Smooth muscle cell (in vitro differentiated cells): ENCODE data around the gene GALNT2. TPM values are rescaled to one million over a fixed set of nuclear protein-coding genes. Genes with fewer than 3 reads are reported as not detected.

Source experiments
- DNase-seq: peaks from one replicate; lab custom pipeline; 2025; ENCODE audit not compliant: unreplicated experiment; lab: John Stamatoyannopoulos, UW
- H2AFZ ChIP-seq: fragments of 200-600 bp; sonication (generic); 2 replicates; pipeline ENCODE4 v1.6.0; 2016; ENCODE audit warnings: antibody characterized with exemption, low read depth, mild to moderate bottlenecking
- H3F3A ChIP-seq: fragments of 200-600 bp; sonication (generic); 2 replicates; pipeline ENCODE4 v1.6.0; 2017; ENCODE audit warnings: antibody characterized with exemption, low read depth
- H3K27ac ChIP-seq: fragments of 200-600 bp; sonication (generic); 2 replicates; pipeline ENCODE4 v1.5.1; 2016; ENCODE audit warnings: low read depth, mild to moderate bottlenecking
- H3K27me3 ChIP-seq: fragments of 200-600 bp; sonication (generic); 2 replicates; pipeline ENCODE4 v1.6.1; 2016; ENCODE audit warnings: low read depth, mild to moderate bottlenecking
- H3K36me3 ChIP-seq: fragments of 200-600 bp; sonication (generic); 2 replicates; pipeline ENCODE4 v1.5.1; 2016; ENCODE audit warnings: low read depth
- H3K4me1 ChIP-seq: fragments of 200-600 bp; sonication (generic); 2 replicates; pipeline ENCODE4 v1.5.1; 2016; ENCODE audit warnings: low read depth
- H3K4me2 ChIP-seq: fragments of 200-600 bp; sonication (generic); 2 replicates; pipeline ENCODE4 v1.6.0; 2016; ENCODE audit warnings: mild to moderate bottlenecking
- H3K4me3 ChIP-seq: fragments of 200-600 bp; sonication (generic); 2 replicates; pipeline ENCODE4 v1.5.1; 2016; ENCODE audit warnings: mild to moderate bottlenecking
- H3K79me2 ChIP-seq: fragments of 200-600 bp; sonication (generic); 2 replicates; pipeline ENCODE4 v1.6.0; 2016; ENCODE audit warnings: low read depth, mild to moderate bottlenecking
- H3K9ac ChIP-seq: fragments of 200-600 bp; sonication (generic); 2 replicates; pipeline ENCODE4 v1.6.0; 2016; ENCODE audit warnings: low read depth
- H3K9me3 ChIP-seq: fragments of 200-600 bp; sonication (generic); replicated peaks from 2 replicates; pipeline ENCODE4 v1.5.1; 2016; ENCODE audit warnings: low read depth
- H4K20me1 ChIP-seq: fragments of 200-600 bp; sonication (generic); 2 replicates; pipeline ENCODE4 v1.6.0; 2016; ENCODE audit warnings: low read depth
- WGBS: methylation state at CpG from one replicate; pipeline ENCODE4 v1.1.7; 2016; ENCODE audit warnings: low lambda C conversion rate; 5-methylcytosine and 5-hydroxymethylcytosine counted together
- polyA plus RNA-seq: library from polyadenylated mRNA; unstranded; fragments of >200 nt; fragmentation: Nextera tagmentation; extraction: Ambion mirVana; gene quantifications from 2 replicates; pipeline ENCODE4 v1.2.1, GENCODE V29; 2016
- total RNA-seq: library from RNA; depleted of rRNA; stranded (reverse); fragments of >200 nt; gene quantifications from 2 replicates; pipeline ENCODE4 v1.2.3, GENCODE V29; 2014
- TF ChIP-seq, protein P1 (sequence below): fragments of 200-600 bp; sonication (generic); IDR thresholded peaks from 2 replicates; pipeline ENCODE4 v1.5.1; 2017; ENCODE audit warnings: borderline replicate concordance, mild to moderate bottlenecking, antibody characterized with exemption; ENCODE audit not compliant: insufficient read depth, poor library complexity, severe bottlenecking

GALNT2 gene
- total and polyA plus RNA-seq, 2 experiments from 2014 or later: 76.4 to 152 TPM

DNA sequence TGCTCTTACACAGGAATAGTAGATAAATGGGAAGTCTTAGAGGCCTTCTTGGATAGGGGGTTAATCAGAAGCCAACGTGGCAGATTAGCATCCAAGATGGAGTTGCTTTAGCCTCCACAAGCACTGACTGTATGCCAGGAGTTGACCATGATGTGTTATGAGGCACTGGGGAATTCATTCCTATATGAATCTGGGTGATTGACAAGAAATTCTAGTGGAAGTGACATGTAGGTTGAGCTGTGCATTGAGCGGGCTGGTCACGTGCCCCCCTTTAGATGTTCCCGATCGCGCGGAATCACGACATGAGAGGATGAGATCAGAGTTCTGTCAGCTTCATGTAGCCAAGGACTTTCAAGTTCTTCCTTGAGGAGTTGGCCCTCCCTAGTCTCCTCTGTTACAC is 31.7 kb downstream of the GALNT2 start:
- Histone ChIP-seq H3K36me3 (no peaks in the 10 kb centered on the region), H3K4me3 (no peak overlapping the region), H3F3A (peaks cover 5% of the 10 kb centered on the region), H3K79me2 (peaks cover 89% of the 10 kb centered on the region), H3K4me2 (no peak overlapping the region), H4K20me1 (peaks cover 64% of the 10 kb centered on the region), H3K9ac (no peak overlapping the region), H3K4me1 (peaks cover 18% of the 10 kb centered on the region), H2AFZ (no peak overlapping the region), H3K27me3 (no peaks in the 10 kb centered on the region), H3K27ac (no peak overlapping the region), H3K9me3 (no peaks in the 10 kb centered on the region)
- 98% methylated on average over 8 of the region's 8 CpGs for WGBS
- TF ChIP-seq, protein P1, sequence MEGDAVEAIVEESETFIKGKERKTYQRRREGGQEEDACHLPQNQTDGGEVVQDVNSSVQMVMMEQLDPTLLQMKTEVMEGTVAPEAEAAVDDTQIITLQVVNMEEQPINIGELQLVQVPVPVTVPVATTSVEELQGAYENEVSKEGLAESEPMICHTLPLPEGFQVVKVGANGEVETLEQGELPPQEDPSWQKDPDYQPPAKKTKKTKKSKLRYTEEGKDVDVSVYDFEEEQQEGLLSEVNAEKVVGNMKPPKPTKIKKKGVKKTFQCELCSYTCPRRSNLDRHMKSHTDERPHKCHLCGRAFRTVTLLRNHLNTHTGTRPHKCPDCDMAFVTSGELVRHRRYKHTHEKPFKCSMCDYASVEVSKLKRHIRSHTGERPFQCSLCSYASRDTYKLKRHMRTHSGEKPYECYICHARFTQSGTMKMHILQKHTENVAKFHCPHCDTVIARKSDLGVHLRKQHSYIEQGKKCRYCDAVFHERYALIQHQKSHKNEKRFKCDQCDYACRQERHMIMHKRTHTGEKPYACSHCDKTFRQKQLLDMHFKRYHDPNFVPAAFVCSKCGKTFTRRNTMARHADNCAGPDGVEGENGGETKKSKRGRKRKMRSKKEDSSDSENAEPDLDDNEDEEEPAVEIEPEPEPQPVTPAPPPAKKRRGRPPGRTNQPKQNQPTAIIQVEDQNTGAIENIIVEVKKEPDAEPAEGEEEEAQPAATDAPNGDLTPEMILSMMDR: no peak
- DNase-seq: no peak

DNA sequence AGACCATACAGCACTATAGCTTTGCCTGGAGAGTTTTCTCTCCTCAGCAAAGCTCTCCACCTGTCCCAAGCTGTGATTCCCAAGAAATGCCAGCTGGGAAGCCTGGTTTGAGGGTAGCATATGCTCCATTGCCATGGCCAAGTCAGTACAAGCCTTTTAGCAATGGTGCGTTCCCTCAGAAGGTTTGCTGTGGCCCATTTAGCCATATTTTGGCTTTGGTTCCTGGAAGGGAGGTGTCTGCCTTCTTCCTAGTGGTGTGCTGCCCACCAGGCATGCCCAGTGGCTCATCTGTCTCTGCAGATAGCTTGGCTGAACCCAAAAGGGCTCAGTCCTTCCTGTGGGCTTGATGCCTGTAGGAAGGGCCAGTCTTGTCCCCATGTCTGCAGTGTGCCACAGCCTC is 32.4 kb downstream of the GALNT2 start:
- Histone ChIP-seq H3K79me2 (peaks cover 89% of the 10 kb centered on the region), H3K9me3 (no peaks in the 10 kb centered on the region), H3F3A (peaks cover 9% of the 10 kb centered on the region), H3K9ac (no peak overlapping the region), H3K4me1 (peaks cover 26% of the 10 kb centered on the region), H3K4me3 (no peak overlapping the region), H3K4me2 (no peak overlapping the region), H2AFZ (no peak overlapping the region), H3K36me3 (no peaks in the 10 kb centered on the region), H4K20me1 (peaks cover 68% of the 10 kb centered on the region), H3K27ac (no peak overlapping the region), H3K27me3 (no peaks in the 10 kb centered on the region)
- TF ChIP-seq, protein P1: no peak
- 100% methylated on average over 1 of the region's 1 CpG for WGBS
- DNase-seq: no peak

DNA sequence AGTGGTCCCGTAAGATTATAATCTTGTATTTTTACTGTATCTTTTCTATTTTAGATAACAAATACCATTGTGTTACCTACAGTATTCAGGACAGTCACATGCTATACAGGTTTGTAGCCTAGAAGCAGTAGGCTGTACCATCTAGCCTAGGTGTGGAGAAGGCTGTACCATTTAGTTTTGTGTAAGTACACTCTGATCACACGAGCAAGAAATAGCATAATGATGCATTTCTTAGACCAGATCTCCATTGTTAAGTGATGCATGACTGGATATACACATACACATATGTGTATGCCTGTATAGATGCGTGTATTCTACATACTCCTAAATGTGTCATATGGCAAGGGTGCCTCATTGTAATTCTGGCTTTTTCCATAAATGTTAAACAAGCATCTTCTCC is 33.9 kb downstream of the GALNT2 start:
- Histone ChIP-seq H3F3A (peaks cover 9% of the 10 kb centered on the region), H3K79me2 (peaks cover 74% of the 10 kb centered on the region), H4K20me1 (peaks cover 70% of the 10 kb centered on the region), H3K4me1 (peaks cover 34% of the 10 kb centered on the region), H3K9ac (no peak overlapping the region), H3K4me3 (no peak overlapping the region), H3K27me3 (no peaks in the 10 kb centered on the region), H3K4me2 (no peak overlapping the region), H3K9me3 (no peaks in the 10 kb centered on the region), H3K27ac (no peak overlapping the region), H2AFZ (no peak overlapping the region), H3K36me3 (no peaks in the 10 kb centered on the region)
- DNase-seq: no peak
- TF ChIP-seq, protein P1: no peak
- 94% methylated on average over 3 of the region's 3 CpGs for WGBS

DNA sequence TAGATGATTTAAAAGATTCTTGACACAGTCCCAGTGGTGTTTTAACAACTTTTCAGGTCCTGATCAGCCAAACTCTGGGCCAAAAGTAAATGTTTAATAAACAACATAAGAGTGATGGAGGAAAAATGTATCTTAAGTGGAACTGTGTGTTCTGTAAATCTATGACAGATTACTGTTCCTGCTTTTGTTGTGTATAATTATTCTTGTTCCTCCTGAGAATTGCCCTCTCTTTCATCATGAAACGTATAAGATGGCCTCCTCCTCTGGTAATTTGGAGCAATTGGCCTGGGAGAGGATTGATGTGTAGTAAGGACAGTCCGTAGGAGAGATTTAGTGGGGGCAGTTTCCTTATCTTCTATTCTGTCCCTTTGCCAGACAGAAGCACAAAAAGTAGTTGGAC is 34.5 kb downstream of the GALNT2 start:
- Histone ChIP-seq H3K9me3 (no peaks in the 10 kb centered on the region), H3F3A (peaks cover 14% of the 10 kb centered on the region), H3K9ac (no peak overlapping the region), H3K36me3 (no peaks in the 10 kb centered on the region), H3K4me3 (no peak overlapping the region), H2AFZ (no peak overlapping the region), H3K4me2 (no peak overlapping the region), H3K27me3 (no peaks in the 10 kb centered on the region), H3K27ac (no peak overlapping the region), H3K4me1 (peaks cover 34% of the 10 kb centered on the region), H4K20me1 (peaks cover 75% of the 10 kb centered on the region), H3K79me2 (peaks cover 70% of the 10 kb centered on the region)
- TF ChIP-seq, protein P1: no peak
- WGBS: 43% methylated on average over 2 of the region's 2 CpGs
- no peak for DNase-seq
